EH (cell line): Measurements from ENCODE around the gene CD63.
"Not testable (repeated sequence)": the region's sequence is repeated elsewhere in the genome, so short reads cannot be mapped to it uniquely, and the experiment has no call there.

ENCODE experiments used
- DNase-seq: peaks from one replicate; pipeline ENCODE4 v3.0.0-alpha.2; 2015; ENCODE audit warnings: low read depth

CD63 gene, protein sequence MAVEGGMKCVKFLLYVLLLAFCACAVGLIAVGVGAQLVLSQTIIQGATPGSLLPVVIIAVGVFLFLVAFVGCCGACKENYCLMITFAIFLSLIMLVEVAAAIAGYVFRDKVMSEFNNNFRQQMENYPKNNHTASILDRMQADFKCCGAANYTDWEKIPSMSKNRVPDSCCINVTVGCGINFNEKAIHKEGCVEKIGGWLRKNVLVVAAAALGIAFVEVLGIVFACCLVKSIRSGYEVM

DNA sequence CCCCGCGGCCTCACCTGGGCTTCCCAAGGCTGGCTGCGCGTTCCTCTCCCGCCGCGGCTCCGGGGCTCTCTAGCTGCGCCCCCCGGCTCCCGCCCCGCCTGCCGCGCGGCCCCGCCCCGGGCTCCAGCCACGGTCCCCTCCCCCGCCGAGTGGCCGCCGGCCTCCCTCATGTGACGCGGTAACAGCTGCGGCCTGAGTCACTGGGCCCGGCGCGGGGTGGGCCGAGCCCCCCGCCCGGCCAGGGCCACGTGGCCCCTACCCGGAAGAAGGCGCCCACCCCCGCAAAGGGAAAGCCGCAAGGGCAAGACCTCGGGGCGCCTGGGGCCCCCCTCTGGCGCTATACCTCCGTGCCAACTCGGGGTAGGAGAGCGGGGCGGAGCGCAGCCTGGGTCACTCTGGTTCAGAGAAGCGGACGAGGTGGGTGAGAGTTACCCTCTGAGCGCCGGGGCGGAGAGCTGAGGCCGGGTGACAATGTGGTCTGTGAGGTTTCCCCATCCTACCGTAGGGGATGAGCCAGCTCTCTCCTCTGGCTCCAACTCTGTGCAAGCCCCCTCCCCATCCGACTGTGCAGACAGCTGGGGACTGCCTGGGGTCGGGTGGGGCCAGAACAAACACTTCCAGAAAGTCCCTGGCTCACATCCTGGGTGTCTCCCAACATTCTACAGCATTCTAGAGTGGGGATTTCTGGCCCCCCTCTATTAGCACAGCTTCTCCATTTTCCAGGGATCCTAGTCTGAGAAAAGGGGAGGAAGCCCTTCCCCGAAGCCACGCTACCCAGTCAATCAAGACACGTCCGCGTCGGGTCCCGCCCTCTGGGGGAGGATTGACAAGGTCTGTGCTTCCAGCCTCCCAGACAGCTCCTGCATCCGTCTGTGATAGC, at the start of gene CD63:
TSS of gene CD63 (minus strand) at position 71 of the 880 bp plus-strand sequence. CDS start 668 bp downstream, outside the sequence.
- DNase-seq: peak; percentile 96

DNA sequence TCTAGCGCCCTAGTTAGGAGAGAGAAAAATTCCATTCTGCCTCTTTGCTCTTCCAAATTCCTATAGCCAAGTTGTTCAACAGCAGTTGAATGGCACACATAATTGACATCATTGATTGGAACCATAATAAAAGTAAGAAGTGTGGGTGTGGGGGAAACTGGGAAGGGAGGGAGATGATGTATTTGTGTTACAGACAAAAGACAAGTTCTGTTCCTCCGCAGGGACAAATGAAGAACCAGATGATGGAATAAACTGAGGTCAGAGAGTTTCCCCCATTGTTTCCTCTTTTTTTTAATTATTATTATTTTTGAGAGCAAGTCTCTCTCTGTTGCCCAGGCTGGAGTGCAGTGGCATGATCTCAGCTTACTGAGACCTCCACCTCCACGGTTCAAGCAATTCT, 49.0 kb upstream of the CD63 start:
- DNase-seq: no peak

- no peak for DNase-seq
Measured at GRCh38 chr12:55771736-55772135, 42.9 kb upstream of the CD63 start.

GRCh38 chr12:55767156-55767555, 38.3 kb upstream of the CD63 start:
- DNase-seq: no peak

DNA sequence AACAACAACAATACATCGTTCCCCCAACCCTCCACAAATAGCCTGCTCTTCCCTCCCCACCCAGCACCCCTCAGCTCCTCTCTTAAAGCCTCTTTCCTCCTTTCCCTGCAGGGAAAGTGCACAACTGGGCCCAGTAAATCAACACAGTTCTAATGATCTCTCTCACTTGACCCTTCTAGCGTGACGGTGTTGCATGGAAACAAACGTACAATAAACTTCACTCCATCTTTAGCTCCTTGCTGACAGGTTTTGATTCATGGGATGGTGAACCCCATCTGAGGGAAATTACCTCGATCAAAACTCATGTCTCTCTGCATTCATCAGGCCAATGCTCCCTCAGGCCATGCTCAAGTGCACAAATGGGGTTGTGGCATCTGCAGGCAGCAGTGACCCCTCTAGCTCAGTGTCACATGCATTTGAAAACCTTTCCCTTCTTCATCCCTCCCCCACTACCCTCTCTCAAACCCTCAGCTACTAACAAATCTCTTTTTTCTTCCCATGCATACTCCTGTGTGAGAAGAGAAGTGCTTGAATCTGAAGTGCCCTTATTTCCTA, 37.0 kb upstream of the CD63 start:
- no peak for DNase-seq

GRCh38 chr12:55762646-55763045, 33.8 kb upstream of the CD63 start:
- DNase-seq: no peak

GRCh38 chr12:55760663-55761062, 31.9 kb upstream of the CD63 start:
- DNase-seq: no peak

DNA sequence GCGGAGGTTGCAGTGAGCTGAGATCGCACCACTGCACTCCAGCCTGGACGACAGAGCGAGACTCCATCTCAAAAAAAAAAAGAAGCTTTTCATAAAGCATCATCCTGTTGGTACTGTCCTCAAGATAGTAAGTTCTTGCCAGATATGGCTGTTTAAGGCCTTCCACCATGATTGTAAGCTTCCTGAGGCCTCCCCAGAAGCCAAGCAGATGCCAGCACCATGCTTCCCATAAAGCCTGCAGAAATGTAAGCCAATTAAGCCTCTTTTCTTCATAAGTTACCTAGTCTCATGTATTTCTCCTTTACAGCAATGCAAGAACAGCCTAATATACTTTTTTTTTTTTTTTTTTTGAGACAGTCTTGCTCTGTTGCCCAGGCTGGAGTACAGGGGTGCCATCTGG, 29.8 kb upstream of the CD63 start:
- DNase-seq: not testable (repeated sequence)

DNA sequence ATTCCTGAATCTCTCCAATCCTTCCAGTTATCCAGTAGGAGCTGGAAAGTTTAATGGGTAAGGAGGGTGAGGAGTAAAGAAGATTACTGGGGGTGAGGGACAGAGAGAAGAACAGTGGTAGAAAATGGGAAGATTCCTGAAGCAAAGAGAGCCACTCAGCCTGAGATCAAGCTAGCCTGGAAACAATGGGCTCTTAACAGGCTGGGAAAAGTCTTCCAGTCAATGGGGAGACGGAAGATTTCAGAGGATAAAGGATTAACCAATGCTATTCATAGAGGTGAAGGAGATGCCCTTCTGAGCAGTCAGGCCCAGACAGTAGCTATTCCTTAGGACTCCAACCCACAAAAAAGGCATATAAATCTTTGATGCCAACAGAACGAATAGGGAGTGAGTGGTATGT, 28.9 kb upstream of the CD63 start:
- DNase-seq: no peak

GRCh38 chr12:55755246-55755645, 26.4 kb upstream of the CD63 start:
- DNase-seq: peak; percentile 46

DNA sequence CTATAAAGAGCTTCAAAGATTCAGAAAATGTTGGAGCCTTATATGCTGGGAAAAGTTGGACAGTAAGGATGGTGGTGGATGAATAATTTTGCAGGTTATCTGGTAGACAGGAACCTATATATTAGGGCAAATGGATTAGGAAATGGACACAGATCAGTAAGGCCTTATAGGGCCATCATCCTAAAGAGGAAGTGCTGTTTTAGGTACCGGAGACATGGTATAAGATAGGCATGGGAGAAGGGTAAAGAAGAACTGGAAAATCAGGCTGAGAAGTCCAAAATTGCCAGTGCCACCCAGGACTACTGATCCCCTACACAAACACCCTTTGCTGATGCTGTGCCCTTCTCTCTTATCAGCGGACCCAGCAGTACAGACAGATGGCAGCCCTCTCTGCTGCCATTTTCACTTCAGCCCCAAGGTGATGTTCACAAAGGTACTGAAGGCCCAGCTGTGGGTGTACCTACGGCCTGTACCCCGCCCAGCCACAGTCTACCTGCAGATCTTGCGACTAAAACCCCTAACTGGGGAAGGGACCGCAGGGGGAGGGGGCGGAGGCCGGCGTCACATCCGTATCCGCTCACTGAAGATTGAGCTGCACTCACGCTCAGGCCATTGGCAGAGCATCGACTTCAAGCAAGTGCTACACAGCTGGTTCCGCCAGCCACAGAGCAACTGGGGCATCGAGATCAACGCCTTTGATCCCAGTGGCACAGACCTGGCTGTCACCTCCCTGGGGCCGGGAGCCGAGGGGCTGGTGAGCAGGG, 19.6 kb upstream of the CD63 start:
- no peak for DNase-seq

DNA sequence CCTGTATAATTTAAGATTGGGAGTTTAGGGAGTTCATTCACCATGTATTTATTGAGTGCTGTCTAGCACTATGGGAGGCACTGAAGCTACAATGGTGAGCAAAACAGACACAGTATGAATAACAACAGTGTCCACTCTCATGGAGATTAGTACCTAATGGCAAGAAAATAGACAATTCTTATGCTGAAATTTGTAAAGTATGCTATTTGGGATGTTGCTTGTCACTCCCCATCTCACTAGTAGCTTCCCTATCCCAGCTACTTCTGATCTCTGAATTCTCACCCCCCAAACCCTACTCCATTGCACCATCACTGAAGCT, 18.1 kb upstream of the CD63 start:
- no peak for DNase-seq

DNA sequence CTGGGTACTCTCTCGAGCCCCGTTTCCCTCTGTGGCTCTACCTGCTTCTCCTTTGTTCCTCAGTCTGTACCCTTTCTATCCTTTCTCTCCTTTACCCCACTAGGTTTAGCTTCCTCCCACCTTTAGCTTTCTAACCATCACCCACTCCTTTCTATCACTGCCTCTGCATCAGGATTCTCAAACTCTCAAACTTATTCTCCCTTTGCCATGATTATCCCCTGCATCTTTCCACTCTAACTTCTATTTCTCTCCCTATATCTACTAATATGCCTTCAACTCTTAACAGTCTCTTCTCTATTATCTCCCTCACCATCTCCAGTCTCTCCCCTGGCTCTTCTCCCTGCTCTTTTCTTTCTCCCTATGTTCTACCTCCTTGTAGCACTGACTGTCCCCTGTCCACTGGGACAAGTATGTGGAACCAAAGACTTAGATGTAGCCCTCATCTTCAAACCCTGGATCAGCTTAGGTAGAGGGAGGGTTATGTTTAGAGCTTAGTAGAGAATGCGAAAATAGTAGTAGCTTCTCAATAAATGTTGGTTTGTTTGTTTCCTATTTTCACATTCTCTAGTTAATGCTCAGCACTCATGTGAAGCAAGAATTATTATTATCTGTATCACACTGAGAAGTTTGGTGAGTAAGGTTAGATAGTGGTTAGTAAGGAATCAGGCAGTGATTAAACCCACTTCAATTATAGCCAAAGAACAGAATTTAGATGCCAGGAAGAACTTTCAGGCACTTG, 17.5 kb upstream of the CD63 start:
- DNase-seq: no peak

GRCh38 chr12:55745361-55746173, 16.8 kb upstream of the CD63 start:
- DNase-seq: no peak

- DNase-seq: no peak
Measured at GRCh38 chr12:55744340-55745030, 15.7 kb upstream of the CD63 start.

GRCh38 chr12:55743406-55744339, 14.9 kb upstream of the CD63 start:
- DNase-seq: peak; percentile 78

- DNase-seq: peak; percentile 81
Measured at GRCh38 chr12:55742719-55743405, 14.1 kb upstream of the CD63 start, which contains the start of gene GDF11. Gene GDF11 (plus strand): TSS chr12:55743122. CDS start chr12:55743317, 195 bp downstream.

GRCh38 chr12:55741931-55742680, 13.3 kb upstream of the CD63 start:
- no peak for DNase-seq
